ENCODE measurements around the gene CYP2C9. TPM values are rescaled to one million over a fixed set of nuclear protein-coding genes. Genes with fewer than 3 reads are reported as not detected.
"Not testable (repeated sequence)": the region's sequence is repeated elsewhere in the genome, so short reads cannot be mapped to it uniquely, and the experiment has no call there.

CYP2C9 gene
- total RNA-seq, 1 donor from 2014 or later: not detected

DNA sequence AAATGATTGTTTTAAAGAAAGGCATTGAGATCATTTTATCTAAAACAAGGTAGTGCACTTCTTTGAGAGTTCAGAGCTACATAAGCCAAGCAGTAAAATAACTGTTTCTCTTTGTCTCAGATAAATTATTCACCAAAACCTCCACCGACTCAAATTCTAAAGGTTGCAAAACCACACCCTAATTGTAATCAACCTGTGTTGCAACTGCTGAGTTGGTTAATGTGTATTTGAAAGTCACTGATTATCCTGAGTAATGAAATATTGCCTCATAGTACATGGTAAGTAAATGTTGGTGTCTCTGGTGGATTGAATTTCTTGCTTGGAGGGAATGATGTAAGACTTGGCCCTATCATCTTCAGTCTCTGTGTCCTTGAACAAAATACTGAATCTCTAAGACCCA, 35.9 kb upstream of the CYP2C9 start:
- Mint-ChIP-seq H3K9me3 (ENCODE audit: unreplicated experiment) (peaks cover 4% of the 10 kb centered on the region), H3K4me1 (ENCODE audit: unreplicated experiment) (no peaks in the 10 kb centered on the region), H3K27ac (ENCODE audit: unreplicated experiment) (no peak overlapping the region), H3K4me3 (ENCODE audit: unreplicated experiment) (no peak overlapping the region), H3K27me3 (ENCODE audit: unreplicated experiment) (peaks cover 4% of the 10 kb centered on the region), H3K36me3 (ENCODE audit: unreplicated experiment) (no peaks in the 10 kb centered on the region)
- TF ChIP-seq, protein P1, sequence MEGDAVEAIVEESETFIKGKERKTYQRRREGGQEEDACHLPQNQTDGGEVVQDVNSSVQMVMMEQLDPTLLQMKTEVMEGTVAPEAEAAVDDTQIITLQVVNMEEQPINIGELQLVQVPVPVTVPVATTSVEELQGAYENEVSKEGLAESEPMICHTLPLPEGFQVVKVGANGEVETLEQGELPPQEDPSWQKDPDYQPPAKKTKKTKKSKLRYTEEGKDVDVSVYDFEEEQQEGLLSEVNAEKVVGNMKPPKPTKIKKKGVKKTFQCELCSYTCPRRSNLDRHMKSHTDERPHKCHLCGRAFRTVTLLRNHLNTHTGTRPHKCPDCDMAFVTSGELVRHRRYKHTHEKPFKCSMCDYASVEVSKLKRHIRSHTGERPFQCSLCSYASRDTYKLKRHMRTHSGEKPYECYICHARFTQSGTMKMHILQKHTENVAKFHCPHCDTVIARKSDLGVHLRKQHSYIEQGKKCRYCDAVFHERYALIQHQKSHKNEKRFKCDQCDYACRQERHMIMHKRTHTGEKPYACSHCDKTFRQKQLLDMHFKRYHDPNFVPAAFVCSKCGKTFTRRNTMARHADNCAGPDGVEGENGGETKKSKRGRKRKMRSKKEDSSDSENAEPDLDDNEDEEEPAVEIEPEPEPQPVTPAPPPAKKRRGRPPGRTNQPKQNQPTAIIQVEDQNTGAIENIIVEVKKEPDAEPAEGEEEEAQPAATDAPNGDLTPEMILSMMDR (IDR thresholded peaks at IDR 0.05): no peak
- DNase-seq (ENCODE audit: extremely low spot score, unreplicated experiment): no peak

DNA sequence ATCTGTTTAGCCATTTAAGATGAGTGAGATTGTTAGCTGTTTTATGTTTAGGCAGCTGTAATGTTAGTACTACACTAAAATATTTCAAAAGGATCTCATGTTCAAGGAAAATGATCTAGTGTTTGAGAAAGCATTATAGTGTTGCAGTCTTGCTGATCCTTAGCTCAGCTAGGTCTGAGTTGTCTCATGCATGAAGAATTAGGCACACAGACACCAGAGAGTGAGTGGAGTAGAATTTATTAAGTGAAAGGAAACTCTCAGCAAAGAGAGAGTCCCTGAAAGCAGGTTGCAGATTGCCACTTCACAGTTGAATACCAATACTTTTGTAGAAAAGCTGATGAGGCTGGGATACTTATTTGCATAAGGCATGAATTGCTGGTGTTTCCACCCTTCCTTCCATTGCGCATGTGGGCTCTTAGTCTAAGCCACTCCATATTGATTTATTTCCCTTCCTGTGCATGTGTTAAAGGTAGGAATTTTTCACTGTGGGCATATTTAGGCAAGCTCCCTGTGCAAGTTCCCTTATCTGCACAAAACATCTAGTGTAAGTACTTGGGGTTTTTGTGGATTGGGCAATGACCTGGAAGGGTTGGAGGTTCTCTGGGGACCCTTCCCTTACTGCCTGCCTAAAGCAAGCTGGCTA, 33.8 kb upstream of the CYP2C9 start:
- H3K27ac Mint-ChIP-seq (ENCODE audit: unreplicated experiment); H3K36me3 Mint-ChIP-seq (ENCODE audit: unreplicated experiment); H3K27me3 Mint-ChIP-seq (ENCODE audit: unreplicated experiment); H3K4me3 Mint-ChIP-seq (ENCODE audit: unreplicated experiment); DNase-seq (ENCODE audit: extremely low spot score, unreplicated experiment); H3K4me1 Mint-ChIP-seq (ENCODE audit: unreplicated experiment): not testable (repeated sequence)
- peaks cover 13% of the 10 kb centered on the region for H3K9me3 Mint-ChIP-seq (ENCODE audit: unreplicated experiment)

DNA sequence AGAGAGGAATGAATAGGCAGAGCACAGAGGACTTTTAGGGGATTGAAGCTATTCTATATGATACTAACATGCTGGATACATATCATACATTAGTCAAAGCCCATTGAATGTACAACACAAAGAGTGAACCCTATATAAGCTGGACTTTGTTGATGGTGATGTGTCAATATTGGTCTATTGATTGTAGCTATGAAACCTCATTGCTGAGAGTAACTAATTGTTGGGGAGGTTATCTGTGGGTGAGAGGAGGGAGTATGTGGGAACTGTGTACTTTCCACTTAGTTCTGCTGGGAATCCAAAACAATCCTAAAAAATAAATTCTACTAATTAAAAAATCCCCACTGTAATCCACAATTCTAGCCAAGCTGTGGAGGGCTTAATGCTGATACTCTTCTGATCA, 22.0 kb upstream of the CYP2C9 start:
- TF ChIP-seq, protein P1 (IDR thresholded peaks at IDR 0.05): no peak
- H3K9me3 Mint-ChIP-seq (ENCODE audit: unreplicated experiment): peaks cover 37% of the 10 kb centered on the region
- DNase-seq (ENCODE audit: extremely low spot score, unreplicated experiment): no peak
- no peaks in the 10 kb centered on the region for H3K4me1 Mint-ChIP-seq (ENCODE audit: unreplicated experiment)
- H3K27me3 Mint-ChIP-seq (ENCODE audit: unreplicated experiment): no peaks in the 10 kb centered on the region
- no peak overlapping the region for H3K4me3 Mint-ChIP-seq (ENCODE audit: unreplicated experiment)
- H3K27ac Mint-ChIP-seq (ENCODE audit: unreplicated experiment): no peak overlapping the region
- H3K36me3 Mint-ChIP-seq (ENCODE audit: unreplicated experiment): no peaks in the 10 kb centered on the region

DNA sequence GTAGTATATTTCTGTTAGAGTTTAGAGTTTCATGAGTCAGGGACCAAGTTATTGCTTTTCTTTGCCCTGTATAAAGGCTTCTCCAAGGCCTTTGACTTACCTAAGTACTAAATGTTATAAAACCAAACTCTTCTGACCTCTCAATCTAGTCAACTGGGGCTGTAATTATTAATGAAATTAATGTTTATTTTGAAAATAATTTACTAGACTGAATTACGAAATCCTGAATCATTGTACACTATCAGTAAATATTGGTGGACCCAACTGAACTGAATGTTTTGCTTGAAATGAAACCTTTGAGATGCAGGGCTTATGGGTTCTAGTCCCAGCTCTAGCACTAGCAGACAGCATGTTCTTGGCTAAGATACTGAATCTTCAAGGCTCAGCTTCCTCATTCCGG, 1.7 kb upstream of the CYP2C9 start:
- H3K9me3 Mint-ChIP-seq (ENCODE audit: unreplicated experiment): peaks cover 5% of the 10 kb centered on the region
- TF ChIP-seq, protein P1 (IDR thresholded peaks at IDR 0.05): no peak
- DNase-seq (ENCODE audit: extremely low spot score, unreplicated experiment): no peak
- no peaks in the 10 kb centered on the region for H3K36me3 Mint-ChIP-seq (ENCODE audit: unreplicated experiment)
- H3K27me3 Mint-ChIP-seq (ENCODE audit: unreplicated experiment): no peaks in the 10 kb centered on the region
- H3K4me3 Mint-ChIP-seq (ENCODE audit: unreplicated experiment): no peak overlapping the region
- H3K4me1 Mint-ChIP-seq (ENCODE audit: unreplicated experiment): no peaks in the 10 kb centered on the region
- H3K27ac Mint-ChIP-seq (ENCODE audit: unreplicated experiment): no peak overlapping the region

- peaks cover 20% of the 10 kb centered on the region for H3K9me3 Mint-ChIP-seq (ENCODE audit: unreplicated experiment)
- not testable (repeated sequence) for H3K4me3 Mint-ChIP-seq (ENCODE audit: unreplicated experiment); H3K36me3 Mint-ChIP-seq (ENCODE audit: unreplicated experiment); H3K27me3 Mint-ChIP-seq (ENCODE audit: unreplicated experiment); DNase-seq (ENCODE audit: extremely low spot score, unreplicated experiment); H3K4me1 Mint-ChIP-seq (ENCODE audit: unreplicated experiment); H3K27ac Mint-ChIP-seq (ENCODE audit: unreplicated experiment)
Measured at GRCh38 chr10:94943432-94944103, 5.1 kb downstream of the CYP2C9 start.

DNA sequence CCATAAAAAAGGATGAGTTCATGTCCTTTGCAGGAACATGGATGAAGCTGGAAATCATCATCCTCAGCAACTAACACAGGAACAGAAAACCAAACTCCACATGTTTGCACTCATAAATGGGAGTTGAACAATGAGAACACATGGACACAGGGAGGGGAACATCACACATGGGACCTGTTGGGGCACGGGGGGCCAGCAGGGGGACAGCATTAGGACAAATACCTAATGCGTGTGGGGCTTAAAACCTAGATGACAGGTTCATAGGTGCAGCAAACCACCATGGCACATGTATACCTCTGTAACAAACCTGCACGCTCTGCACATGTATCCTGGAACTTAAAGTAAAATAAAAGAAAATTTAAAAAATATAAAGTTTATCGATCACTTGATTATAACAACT, 7.7 kb downstream of the CYP2C9 start:
- DNase-seq (ENCODE audit: extremely low spot score, unreplicated experiment); H3K27ac Mint-ChIP-seq (ENCODE audit: unreplicated experiment); H3K4me3 Mint-ChIP-seq (ENCODE audit: unreplicated experiment); H3K27me3 Mint-ChIP-seq (ENCODE audit: unreplicated experiment); H3K36me3 Mint-ChIP-seq (ENCODE audit: unreplicated experiment); H3K4me1 Mint-ChIP-seq (ENCODE audit: unreplicated experiment): not testable (repeated sequence)
- peaks cover 15% of the 10 kb centered on the region for H3K9me3 Mint-ChIP-seq (ENCODE audit: unreplicated experiment)
